Suprapubic skin (tissue), 4 donors: ENCODE results near the gene LDB2. TPM values are rescaled to one million over a fixed set of nuclear protein-coding genes. Genes with fewer than 3 reads are reported as not detected.

Experiments used
- DNase-seq, 2 donors: peaks; one replicate each; pipeline ENCODE4 v3.0.0-alpha.2; 2019; ENCODE audit warnings: low spot score in 2 of 2
- H3K27ac ChIP-seq: fragments of 200-600 bp; sonication (generic); one replicate; pipeline ENCODE4 v1.5.1; 2019
- H3K27me3 ChIP-seq: fragments of 200-600 bp; sonication (generic); one replicate; pipeline ENCODE4 v1.5.1; 2019
- H3K36me3 ChIP-seq: fragments of 200-600 bp; sonication (generic); one replicate; pipeline ENCODE4 v1.5.1; 2019
- H3K4me1 ChIP-seq: fragments of 200-600 bp; sonication (generic); one replicate; pipeline ENCODE4 v1.5.1; 2019
- H3K4me3 ChIP-seq: fragments of 200-600 bp; sonication (generic); one replicate; pipeline ENCODE4 v1.5.1; 2019; ENCODE audit warnings: mild to moderate bottlenecking
- H3K9me3 ChIP-seq: fragments of 200-600 bp; sonication (generic); one replicate; pipeline ENCODE4 v1.5.1; 2019
- EP300 ChIP-seq: sonication (generic); formaldehyde crosslinking; IDR thresholded peaks from one replicate; pipeline ENCODE4 v1.6.1; 2017; ENCODE audit warnings: antibody characterized with exemption
- POLR2A ChIP-seq, 2 donors: fragments of 450-650 bp; IDR thresholded peaks; one replicate each; pipeline ENCODE4 v1.6.1; 2017; ENCODE audit warnings: antibody characterized with exemption in 2 of 2, mild to moderate bottlenecking in 2 of 2, moderate library complexity in 2 of 2
- POLR2AphosphoS5 ChIP-seq, 3 donors: sonication (generic); formaldehyde crosslinking; IDR thresholded peaks; one replicate each; pipeline ENCODE4 v1.6.1; 2017; ENCODE audit warnings: antibody characterized with exemption in 3 of 3
- WGBS: methylation state at CpG from one replicate; pipeline ENCODE4 v1.1.5; 2018; 5-methylcytosine and 5-hydroxymethylcytosine counted together
- total RNA-seq, 4 donors: library from RNA; depleted of rRNA; stranded (reverse); fragments of >200 nt; gene quantifications; one replicate each; pipeline ENCODE4 v1.1.0, GENCODE V29; 2016
- TF ChIP-seq, protein P1 (sequence below), 2 donors: fragments of 200-600 bp in 1 of 2; fragments of 450-650 bp in 1 of 2; sonication (generic) in 1 of 2; IDR thresholded peaks; one replicate each; pipeline ENCODE4 v1.5.1; 2016 to 2019; ENCODE audit warnings: antibody characterized with exemption in 2 of 2, mild to moderate bottlenecking in 1 of 2, moderate library complexity in 1 of 2

Gene LDB2
- total RNA-seq, 4 donors from 2014 or later = 4.7 to 17.7 (median 9.9) TPM

DNA sequence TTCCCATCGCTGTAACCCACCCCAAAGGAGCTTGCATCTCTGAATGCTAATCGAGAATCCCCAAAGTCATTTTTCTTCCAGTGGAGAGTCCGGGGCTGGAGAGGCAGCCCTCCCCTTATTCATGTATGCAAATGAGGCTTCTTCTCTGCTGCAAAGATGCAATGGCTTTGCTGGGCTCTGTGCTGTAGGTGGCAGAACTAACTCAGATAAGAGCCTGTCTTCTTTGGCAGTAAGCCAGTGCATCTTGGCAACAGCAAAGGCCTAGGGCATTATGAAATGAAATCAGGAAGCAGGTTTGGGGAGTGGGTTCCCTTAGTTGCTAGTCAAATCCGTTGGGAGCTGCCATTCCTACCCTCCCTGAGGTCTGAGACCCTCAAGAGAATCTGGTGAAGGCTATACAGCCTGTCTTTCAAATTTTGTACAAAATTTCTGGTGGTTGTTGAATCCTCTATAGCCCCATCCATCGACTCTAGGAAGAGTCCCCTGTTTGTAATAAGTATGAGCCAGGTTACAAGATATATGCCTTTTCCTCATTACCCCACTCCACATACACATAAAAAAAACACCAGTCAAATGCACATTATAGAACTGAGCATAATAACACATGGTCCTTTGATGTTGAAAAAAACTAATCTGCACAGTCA lies 381.5 kb downstream of the LDB2 start:
- no peak for DNase-seq
- H3K9me3 ChIP-seq = no peaks in the 10 kb centered on the region
- no peak overlapping the region for H3K27ac ChIP-seq
- no peaks in the 10 kb centered on the region for H3K27me3 ChIP-seq
- H3K36me3 ChIP-seq = no peaks in the 10 kb centered on the region
- H3K4me3 ChIP-seq = no peak overlapping the region
- 43% methylated on average over 5 of the region's 5 CpGs for WGBS
- no peaks in the 10 kb centered on the region for H3K4me1 ChIP-seq
- TF ChIP-seq POLR2AphosphoS5 (IDR thresholded peaks at IDR 0.05) (no peak), EP300 (no peak), POLR2A (IDR thresholded peaks at IDR 0.05) (no peak)
- TF ChIP-seq, protein P1, sequence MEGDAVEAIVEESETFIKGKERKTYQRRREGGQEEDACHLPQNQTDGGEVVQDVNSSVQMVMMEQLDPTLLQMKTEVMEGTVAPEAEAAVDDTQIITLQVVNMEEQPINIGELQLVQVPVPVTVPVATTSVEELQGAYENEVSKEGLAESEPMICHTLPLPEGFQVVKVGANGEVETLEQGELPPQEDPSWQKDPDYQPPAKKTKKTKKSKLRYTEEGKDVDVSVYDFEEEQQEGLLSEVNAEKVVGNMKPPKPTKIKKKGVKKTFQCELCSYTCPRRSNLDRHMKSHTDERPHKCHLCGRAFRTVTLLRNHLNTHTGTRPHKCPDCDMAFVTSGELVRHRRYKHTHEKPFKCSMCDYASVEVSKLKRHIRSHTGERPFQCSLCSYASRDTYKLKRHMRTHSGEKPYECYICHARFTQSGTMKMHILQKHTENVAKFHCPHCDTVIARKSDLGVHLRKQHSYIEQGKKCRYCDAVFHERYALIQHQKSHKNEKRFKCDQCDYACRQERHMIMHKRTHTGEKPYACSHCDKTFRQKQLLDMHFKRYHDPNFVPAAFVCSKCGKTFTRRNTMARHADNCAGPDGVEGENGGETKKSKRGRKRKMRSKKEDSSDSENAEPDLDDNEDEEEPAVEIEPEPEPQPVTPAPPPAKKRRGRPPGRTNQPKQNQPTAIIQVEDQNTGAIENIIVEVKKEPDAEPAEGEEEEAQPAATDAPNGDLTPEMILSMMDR (IDR thresholded peaks at IDR 0.05) = no peak

DNA sequence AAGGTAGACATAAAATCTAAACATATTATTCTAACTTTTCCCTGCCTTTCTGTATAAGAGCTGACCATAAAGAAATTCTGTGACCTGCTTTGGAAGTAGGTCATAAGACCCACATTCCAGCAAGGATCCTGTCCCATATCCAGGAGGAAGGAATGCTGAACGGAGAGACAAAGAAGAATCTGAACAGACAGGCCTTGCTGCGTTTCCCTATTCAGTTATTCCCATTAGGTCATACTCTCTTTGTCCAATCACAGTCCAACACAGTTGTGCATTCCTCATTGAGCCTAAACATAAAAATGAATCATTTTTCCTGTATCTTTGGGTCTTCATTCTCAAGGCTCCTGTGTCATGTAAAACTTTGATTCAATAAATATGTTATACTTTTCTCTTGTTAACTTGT lies 384.6 kb downstream of the LDB2 start:
- Histone ChIP-seq H3K4me3 (no peak overlapping the region), H3K4me1 (no peaks in the 10 kb centered on the region), H3K27me3 (no peaks in the 10 kb centered on the region), H3K9me3 (no peaks in the 10 kb centered on the region), H3K36me3 (peaks cover 2% of the 10 kb centered on the region), H3K27ac (no peak overlapping the region)
- no peak for DNase-seq
- TF ChIP-seq, protein P1 (IDR thresholded peaks at IDR 0.05) = no peak
- TF ChIP-seq POLR2AphosphoS5 (IDR thresholded peaks at IDR 0.05) (no peak), EP300 (no peak), POLR2A (IDR thresholded peaks at IDR 0.05) (no peak)
- 69% methylated on average over 2 of the region's 2 CpGs for WGBS

DNA sequence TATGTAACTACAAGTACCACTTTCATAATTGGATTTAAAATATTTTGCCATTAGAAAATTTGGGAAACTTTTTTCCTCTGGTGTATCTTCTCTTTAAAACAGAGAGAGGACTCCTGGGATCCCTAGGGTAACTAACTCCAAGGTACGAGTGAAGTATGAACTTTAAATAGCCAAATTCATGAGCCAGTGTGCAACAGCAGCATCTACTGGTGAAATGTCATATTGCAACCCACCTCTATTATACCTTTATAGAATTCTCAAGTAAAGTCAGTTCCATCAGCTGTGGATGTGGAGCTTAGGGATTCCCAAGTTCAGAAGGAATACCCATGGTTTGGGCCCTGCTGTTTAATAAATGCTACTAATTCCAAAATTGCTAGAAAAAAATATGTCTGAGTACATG lies 389.5 kb downstream of the LDB2 start:
- TF ChIP-seq POLR2A (IDR thresholded peaks at IDR 0.05) (no peak), EP300 (no peak), POLR2AphosphoS5 (IDR thresholded peaks at IDR 0.05) (no peak)
- TF ChIP-seq, protein P1 (IDR thresholded peaks at IDR 0.05) = no peak
- no peak overlapping the region for H3K27ac ChIP-seq
- no peaks in the 10 kb centered on the region for H3K4me1 ChIP-seq
- H3K4me3 ChIP-seq = no peak overlapping the region
- DNase-seq = no peak
- no peaks in the 10 kb centered on the region for H3K27me3 ChIP-seq
- no peaks in the 10 kb centered on the region for H3K9me3 ChIP-seq
- WGBS = 77% methylated on average over 1 of the region's 1 CpG
- H3K36me3 ChIP-seq = peaks cover 13% of the 10 kb centered on the region

DNA sequence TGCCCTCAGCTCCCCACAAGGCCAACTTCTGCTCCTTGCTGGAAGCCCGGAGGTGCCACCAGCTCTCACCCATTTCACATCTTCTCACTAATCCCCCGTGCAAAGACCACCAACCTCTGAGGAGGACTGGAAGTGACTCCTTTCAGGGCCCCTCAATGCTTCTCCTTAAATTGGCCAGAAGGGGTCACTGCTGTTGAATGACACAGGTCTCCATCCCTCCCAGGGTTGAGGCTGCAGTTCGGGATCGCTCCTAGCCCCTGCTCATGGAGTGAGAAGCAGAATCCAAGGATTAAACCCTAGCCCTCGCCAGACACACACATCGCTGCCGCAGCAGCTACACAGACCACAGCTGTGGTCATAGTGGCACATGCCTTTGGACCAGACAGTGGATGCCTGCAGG lies 392.7 kb downstream of the LDB2 start:
- no peaks in the 10 kb centered on the region for H3K9me3 ChIP-seq
- H3K27me3 ChIP-seq = no peaks in the 10 kb centered on the region
- DNase-seq = no peak
- TF ChIP-seq POLR2AphosphoS5 (IDR thresholded peaks at IDR 0.05) (no peak), POLR2A (IDR thresholded peaks at IDR 0.05) (no peak), EP300 (no peak)
- TF ChIP-seq, protein P1 (IDR thresholded peaks at IDR 0.05) = no peak
- H3K27ac ChIP-seq = no peak overlapping the region
- H3K36me3 ChIP-seq = peaks cover 15% of the 10 kb centered on the region
- WGBS = 74% methylated on average over 6 of the region's 7 CpGs
- H3K4me1 ChIP-seq = no peaks in the 10 kb centered on the region
- no peak overlapping the region for H3K4me3 ChIP-seq

DNA sequence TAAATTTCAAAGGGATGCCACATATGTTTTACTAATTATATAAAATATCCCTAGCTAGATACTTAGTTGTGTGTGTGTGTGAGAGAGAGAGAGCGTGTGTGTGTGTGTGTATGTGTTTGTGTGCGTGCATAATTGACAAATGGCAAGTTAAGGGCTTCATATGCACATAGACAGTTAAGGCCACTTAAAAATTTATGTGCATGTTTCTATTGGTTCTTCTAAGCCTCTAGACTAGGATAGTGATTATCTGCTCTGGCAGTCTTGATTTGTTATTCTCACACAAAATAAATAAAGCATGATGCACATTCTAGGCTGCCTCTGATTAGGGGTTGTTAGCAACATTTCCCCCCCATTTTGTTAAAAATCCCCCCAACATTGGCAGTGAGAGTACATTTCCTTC lies 393.2 kb downstream of the LDB2 start:
- Histone ChIP-seq H3K27ac (no peak overlapping the region), H3K36me3 (peaks cover 19% of the 10 kb centered on the region), H3K27me3 (no peaks in the 10 kb centered on the region), H3K9me3 (no peaks in the 10 kb centered on the region), H3K4me1 (no peaks in the 10 kb centered on the region), H3K4me3 (no peak overlapping the region)
- no peak for DNase-seq
- TF ChIP-seq, protein P1 (IDR thresholded peaks at IDR 0.05) = no peak
- TF ChIP-seq POLR2AphosphoS5 (IDR thresholded peaks at IDR 0.05) (no peak), EP300 (no peak)
- WGBS = 88% methylated on average over 2 of the region's 2 CpGs
